Measurements from ENCODE around the gene SMIM20.

The SMIM20 gene

DNA sequence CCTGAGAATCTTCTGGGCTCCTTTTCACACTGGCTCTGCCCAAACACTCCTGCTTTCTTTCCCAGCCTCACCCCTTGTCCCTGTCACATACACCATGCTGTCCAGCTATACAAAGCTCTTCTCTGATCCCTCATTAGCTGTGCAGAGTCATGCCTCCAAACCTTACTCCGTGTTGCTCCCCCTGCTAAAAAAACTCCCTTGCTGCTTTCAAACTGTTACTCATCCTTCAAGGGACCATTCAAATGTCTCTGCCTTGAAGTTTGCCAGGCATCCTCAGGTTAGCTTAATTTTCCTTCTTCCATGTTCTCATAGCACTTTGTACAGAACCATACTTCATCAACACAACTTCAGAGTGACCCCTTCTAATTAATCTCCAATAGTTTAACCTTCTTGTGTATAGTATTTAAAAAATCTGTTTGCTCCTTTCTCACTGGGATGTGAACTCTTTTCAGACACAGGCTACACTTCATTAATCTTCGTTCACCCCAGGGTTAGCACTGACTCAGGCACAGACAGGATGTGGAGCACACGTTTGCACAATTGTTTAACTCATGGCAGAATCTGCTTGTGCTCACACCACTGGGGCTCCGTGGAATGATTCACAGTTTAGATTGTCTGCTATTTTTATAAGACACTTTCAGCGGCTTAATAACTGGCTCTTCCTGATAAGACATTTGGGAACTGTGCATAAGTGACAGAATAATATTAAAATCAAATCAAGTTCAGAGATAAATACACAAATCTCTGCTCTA lies 29.8 kb upstream of the SMIM20 start:
- H3K27ac ChIP-seq (ENCODE audit: low read depth, low read length) = no peak overlapping the region
- no peak overlapping the region for H3K9ac ChIP-seq (ENCODE audit: low read length)
- no peak overlapping the region for H2BK5ac ChIP-seq (ENCODE audit: low read depth, low read length, poor library complexity)
- no peak overlapping the region for H2AK5ac ChIP-seq (ENCODE audit: low read length)
- no peak overlapping the region for H4K8ac ChIP-seq (ENCODE audit: low read depth, low read length)
- no peaks in the 10 kb centered on the region for H3K79me2 ChIP-seq (ENCODE audit: control insufficient read depth, insufficient read depth, low read length, poor library complexity)
- no peak overlapping the region for H4K91ac ChIP-seq (ENCODE audit: low read depth, low read length)
- H4K12ac ChIP-seq (ENCODE audit: low read depth, low read length) = no peak overlapping the region
- no peaks in the 10 kb centered on the region for H3K36me3 ChIP-seq (ENCODE audit: control insufficient read depth in 1 of 2, insufficient read depth in 2 of 2, low read length in 2 of 2)
- H3K4me2 ChIP-seq (ENCODE audit: low read length) = no peak overlapping the region
- no CpG with 5 or more reads among the region's 5 CpGs for WGBS (ENCODE audit: extremely low coverage, insufficient coverage, insufficient read length)
- H3K4me3 ChIP-seq (ENCODE audit: low read depth, low read length) = no peak overlapping the region
- H3K27me3 ChIP-seq (ENCODE audit: insufficient read depth, low read length) = no peaks in the 10 kb centered on the region
- H3K9me3 ChIP-seq (ENCODE audit: insufficient read depth, low read depth, low read length) = no peaks in the 10 kb centered on the region
- H3K4ac ChIP-seq (ENCODE audit: low read depth, low read length) = no peak overlapping the region
- H3K14ac ChIP-seq (ENCODE audit: low read length) = no peak overlapping the region
- no peak overlapping the region for H3K18ac ChIP-seq (ENCODE audit: low read length)
- no peak overlapping the region for H2AFZ ChIP-seq (ENCODE audit: insufficient read depth, low read length, poor library complexity)
- H2BK120ac ChIP-seq (ENCODE audit: insufficient read depth, low read length, poor library complexity) = no peak overlapping the region
- no peak overlapping the region for H3K23ac ChIP-seq (ENCODE audit: low read length)
- DNase-seq = no peak
- no peaks in the 10 kb centered on the region for H3K4me1 ChIP-seq (ENCODE audit: control insufficient read depth in 1 of 2, insufficient read depth in 2 of 2, low read length in 2 of 2)
- no peak overlapping the region for H2BK12ac ChIP-seq (ENCODE audit: low read length)
- no peaks in the 10 kb centered on the region for H3K79me1 ChIP-seq (ENCODE audit: low read length)

DNA sequence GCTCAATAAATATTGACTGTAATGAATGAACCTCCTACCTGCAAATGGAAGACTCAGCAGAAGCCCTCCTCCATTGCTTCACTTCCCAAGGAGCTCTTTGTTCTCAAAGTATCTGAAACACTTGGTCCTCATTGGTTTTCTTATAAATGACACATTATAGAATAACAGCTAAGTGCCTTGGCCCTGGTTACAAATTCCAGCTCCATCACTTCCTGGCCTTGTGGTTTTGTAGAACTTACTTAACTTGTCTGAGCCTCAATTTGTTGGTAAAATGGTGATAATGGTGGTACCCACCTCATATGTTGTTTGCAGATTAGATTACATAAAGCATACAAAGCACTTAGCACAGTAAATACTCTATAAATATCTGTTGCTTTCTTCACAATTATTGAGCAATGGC lies 25.2 kb upstream of the SMIM20 start:
- Histone ChIP-seq H4K12ac (ENCODE audit: low read depth, low read length) (no peak overlapping the region), H3K27ac (ENCODE audit: low read depth, low read length) (no peak overlapping the region), H3K79me1 (ENCODE audit: low read length) (no peaks in the 10 kb centered on the region), H2BK12ac (ENCODE audit: low read length) (no peak overlapping the region), H2BK5ac (ENCODE audit: low read depth, low read length, poor library complexity) (no peak overlapping the region), H3K4ac (ENCODE audit: low read depth, low read length) (no peak overlapping the region), H4K91ac (ENCODE audit: low read depth, low read length) (no peak overlapping the region), H4K8ac (ENCODE audit: low read depth, low read length) (no peak overlapping the region), H3K79me2 (ENCODE audit: control insufficient read depth, insufficient read depth, low read length, poor library complexity) (no peaks in the 10 kb centered on the region), H3K36me3 (ENCODE audit: control insufficient read depth in 1 of 2, insufficient read depth in 2 of 2, low read length in 2 of 2) (no peaks in the 10 kb centered on the region), H3K4me3 (ENCODE audit: low read depth, low read length) (no peak overlapping the region), H3K4me1 (ENCODE audit: control insufficient read depth in 1 of 2, insufficient read depth in 2 of 2, low read length in 2 of 2) (no peaks in the 10 kb centered on the region), H3K27me3 (ENCODE audit: insufficient read depth, low read length) (no peaks in the 10 kb centered on the region), H2AFZ (ENCODE audit: insufficient read depth, low read length, poor library complexity) (no peak overlapping the region), H2BK120ac (ENCODE audit: insufficient read depth, low read length, poor library complexity) (no peak overlapping the region), H3K18ac (ENCODE audit: low read length) (no peak overlapping the region), H2AK5ac (ENCODE audit: low read length) (no peak overlapping the region), H3K4me2 (ENCODE audit: low read length) (no peak overlapping the region), H3K23ac (ENCODE audit: low read length) (no peak overlapping the region), H3K9ac (ENCODE audit: low read length) (no peak overlapping the region), H3K14ac (ENCODE audit: low read length) (no peak overlapping the region), H3K9me3 (ENCODE audit: insufficient read depth, low read depth, low read length) (no peaks in the 10 kb centered on the region)
- DNase-seq = no peak

- no peaks in the 10 kb centered on the region for H3K36me3 ChIP-seq (ENCODE audit: control insufficient read depth in 1 of 2, insufficient read depth in 2 of 2, low read length in 2 of 2)
- H4K8ac ChIP-seq (ENCODE audit: low read depth, low read length) = no peak overlapping the region
- no peaks in the 10 kb centered on the region for H3K9me3 ChIP-seq (ENCODE audit: insufficient read depth, low read depth, low read length)
- no peak overlapping the region for H3K14ac ChIP-seq (ENCODE audit: low read length)
- H3K9ac ChIP-seq (ENCODE audit: low read length) = peak overlapping the region; percentile 55
- H2BK120ac ChIP-seq (ENCODE audit: insufficient read depth, low read length, poor library complexity) = no peak overlapping the region
- H3K23ac ChIP-seq (ENCODE audit: low read length) = no peak overlapping the region
- no peak overlapping the region for H3K18ac ChIP-seq (ENCODE audit: low read length)
- no peak overlapping the region for H3K4me2 ChIP-seq (ENCODE audit: low read length)
- H3K4ac ChIP-seq (ENCODE audit: low read depth, low read length) = no peak overlapping the region
- no CpG with 5 or more reads among the region's 14 CpGs for WGBS (ENCODE audit: extremely low coverage, insufficient coverage, insufficient read length)
- H2BK12ac ChIP-seq (ENCODE audit: low read length) = no peak overlapping the region
- no peak overlapping the region for H3K27ac ChIP-seq (ENCODE audit: low read depth, low read length)
- H3K4me1 ChIP-seq (ENCODE audit: control insufficient read depth in 1 of 2, insufficient read depth in 2 of 2, low read length in 2 of 2) = no peaks in the 10 kb centered on the region
- no peak overlapping the region for H2BK5ac ChIP-seq (ENCODE audit: low read depth, low read length, poor library complexity)
- no peak overlapping the region for H4K91ac ChIP-seq (ENCODE audit: low read depth, low read length)
- H3K27me3 ChIP-seq (ENCODE audit: insufficient read depth, low read length) = no peaks in the 10 kb centered on the region
- H4K12ac ChIP-seq (ENCODE audit: low read depth, low read length) = no peak overlapping the region
- H2AFZ ChIP-seq (ENCODE audit: insufficient read depth, low read length, poor library complexity) = no peak overlapping the region
- no peaks in the 10 kb centered on the region for H3K79me1 ChIP-seq (ENCODE audit: low read length)
- H3K79me2 ChIP-seq (ENCODE audit: control insufficient read depth, insufficient read depth, low read length, poor library complexity) = no peaks in the 10 kb centered on the region
- no peak overlapping the region for H2AK5ac ChIP-seq (ENCODE audit: low read length)
- peak in 1 of 2 donors; percentile 16 for DNase-seq
- H3K4me3 ChIP-seq (ENCODE audit: low read depth, low read length) = no peak overlapping the region
Observed at GRCh38 chr4:25889589-25890503, 24.2 kb upstream of the SMIM20 start.

- H3K27me3 ChIP-seq (ENCODE audit: insufficient read depth, low read length) = no peaks in the 10 kb centered on the region
- WGBS (ENCODE audit: extremely low coverage, insufficient coverage, insufficient read length) = no CpG with 5 or more reads among the region's 11 CpGs
- H3K9me3 ChIP-seq (ENCODE audit: insufficient read depth, low read depth, low read length) = no peaks in the 10 kb centered on the region
- no peaks in the 10 kb centered on the region for H3K79me2 ChIP-seq (ENCODE audit: control insufficient read depth, insufficient read depth, low read length, poor library complexity)
- H2AFZ ChIP-seq (ENCODE audit: insufficient read depth, low read length, poor library complexity) = no peak overlapping the region
- H3K4me3 ChIP-seq (ENCODE audit: low read depth, low read length) = no peak overlapping the region
- no peak overlapping the region for H2BK5ac ChIP-seq (ENCODE audit: low read depth, low read length, poor library complexity)
- no peak overlapping the region for H2BK120ac ChIP-seq (ENCODE audit: insufficient read depth, low read length, poor library complexity)
- no peak overlapping the region for H4K12ac ChIP-seq (ENCODE audit: low read depth, low read length)
- no peak overlapping the region for H3K4ac ChIP-seq (ENCODE audit: low read depth, low read length)
- H3K27ac ChIP-seq (ENCODE audit: low read depth, low read length) = no peak overlapping the region
- DNase-seq = no peak
- H3K9ac ChIP-seq (ENCODE audit: low read length) = no peak overlapping the region
- H3K18ac ChIP-seq (ENCODE audit: low read length) = no peak overlapping the region
- no peak overlapping the region for H3K23ac ChIP-seq (ENCODE audit: low read length)
- H3K36me3 ChIP-seq (ENCODE audit: control insufficient read depth in 1 of 2, insufficient read depth in 2 of 2, low read length in 2 of 2) = no peaks in the 10 kb centered on the region
- no peak overlapping the region for H2BK12ac ChIP-seq (ENCODE audit: low read length)
- no peaks in the 10 kb centered on the region for H3K4me1 ChIP-seq (ENCODE audit: control insufficient read depth in 1 of 2, insufficient read depth in 2 of 2, low read length in 2 of 2)
- no peak overlapping the region for H2AK5ac ChIP-seq (ENCODE audit: low read length)
- no peak overlapping the region for H4K8ac ChIP-seq (ENCODE audit: low read depth, low read length)
- no peak overlapping the region for H3K14ac ChIP-seq (ENCODE audit: low read length)
- H3K79me1 ChIP-seq (ENCODE audit: low read length) = no peaks in the 10 kb centered on the region
- no peak overlapping the region for H3K4me2 ChIP-seq (ENCODE audit: low read length)
- H4K91ac ChIP-seq (ENCODE audit: low read depth, low read length) = no peak overlapping the region
Observed at GRCh38 chr4:25890571-25891485, 23.2 kb upstream of the SMIM20 start.
